PC-9 (cell line): ENCODE results near the gene SOX13. TPM values are rescaled to one million over a fixed set of nuclear protein-coding genes. Genes with fewer than 3 reads are reported as not detected.

Source experiments
- BruUV-seq: library from RNA; stranded (reverse); fragments of 400-500 nt; replicated peaks from 2 replicates; lab custom pipeline; 2021; lab: Mats Ljungman, UMichigan
- CTCF ChIA-PET: fragments of 300-600 bp; sonication (Branson Sonifier 250); formaldehyde crosslinking; loops from one replicate; lab custom pipeline; 2022; ENCODE audit warnings: antibody characterized with exemption; lab: Charles Lee
- POLR2A ChIA-PET: fragments of 300-600 bp; sonication (Branson Sonifier 250); formaldehyde crosslinking; loops from one replicate; lab custom pipeline; 2022; ENCODE audit warnings: antibody characterized with exemption; ENCODE audit not compliant: unreplicated experiment; lab: Charles Lee
- DNase-seq, 2 experiments: peaks; one replicate each; pipeline versions ENCODE4 v3.0.0 to v3.0.0-alpha.2; 2015 to 2022; ENCODE audit warnings: mixed read lengths in 1 of 2
- H2AFZ ChIP-seq: fragments of 200-600 bp; sonication (generic); 2 replicates; pipeline ENCODE4 v1.8.1; 2017; ENCODE audit warnings: antibody characterized with exemption
- H3F3A ChIP-seq: fragments of 200-600 bp; sonication (generic); 2 replicates; pipeline ENCODE4 v1.8.1; 2017; ENCODE audit warnings: antibody characterized with exemption, mild to moderate bottlenecking, low read depth; ENCODE audit not compliant: insufficient read depth
- H3K27ac ChIP-seq: fragments of 200-600 bp; sonication (generic); 2 replicates; pipeline ENCODE4 v1.6.1; 2016; ENCODE audit warnings: mixed run types
- H3K27me3 ChIP-seq: fragments of 200-600 bp; sonication (generic); 2 replicates; pipeline ENCODE4 v1.6.1; 2016; ENCODE audit warnings: low read depth, mixed run types; ENCODE audit not compliant: insufficient read depth
- H3K36me3 ChIP-seq: fragments of 200-600 bp; sonication (generic); 2 replicates; pipeline ENCODE4 v1.6.1; 2016; ENCODE audit warnings: low read depth, mixed run types
- H3K4me1 ChIP-seq: fragments of 200-600 bp; sonication (generic); replicated peaks from 2 replicates; pipeline ENCODE4 v1.6.1; 2016; ENCODE audit warnings: mixed run types; ENCODE audit not compliant: insufficient read depth
- H3K4me2 ChIP-seq: fragments of 200-600 bp; sonication (generic); 2 replicates; pipeline ENCODE4 v1.6.1; 2017; ENCODE audit warnings: mixed run types
- H3K4me3 ChIP-seq: fragments of 200-600 bp; sonication (generic); 2 replicates; pipeline ENCODE4 v1.6.1; 2016; ENCODE audit warnings: mixed run types
- H3K79me2 ChIP-seq: fragments of 200-600 bp; sonication (generic); 2 replicates; pipeline ENCODE4 v1.6.1; 2017; ENCODE audit warnings: low read depth, mixed run types
- H3K9me2 ChIP-seq: fragments of 200-600 bp; sonication (generic); 2 replicates; pipeline ENCODE4 v1.8.1; 2017; ENCODE audit warnings: mild to moderate bottlenecking; ENCODE audit not compliant: insufficient read depth
- H3K9me3 ChIP-seq: fragments of 200-600 bp; sonication (generic); 2 replicates; pipeline ENCODE4 v1.8.1; 2016; ENCODE audit warnings: low read depth; ENCODE audit not compliant: insufficient read depth
- H4K20me1 ChIP-seq: fragments of 200-600 bp; sonication (generic); 2 replicates; pipeline ENCODE4 v1.8.1; 2017; ENCODE audit not compliant: insufficient read depth
- EZH2 ChIP-seq: fragments of 200-600 bp; sonication (generic); IDR thresholded peaks from 2 replicates; pipeline ENCODE4 v1.8.0; 2017; ENCODE audit warnings: antibody characterized with exemption, low read depth
- intact Hi-C: fragments of 100-400 bp; cut with micrococcal nuclease; formaldehyde crosslinking; loops from one replicate; pipeline ENCODE4 v1.10.0; 2022; ENCODE audit not compliant: unreplicated experiment
- total RNA-seq: library from RNA; stranded (reverse); gene quantifications from 2 replicates; pipeline ENCODE4 v1.2.3, GENCODE V29; 2021
- TF ChIP-seq, protein P1 (sequence below): fragments of 200-600 bp; sonication (generic); conservative IDR thresholded peaks from 2 replicates; pipeline ENCODE4 v1.6.1; 2017; ENCODE audit warnings: mixed run types, antibody characterized with exemption, mild to moderate bottlenecking, moderate library complexity

SOX13 gene
- total RNA-seq, 1 experiment from 2014 or later = 89.9 TPM

DNA sequence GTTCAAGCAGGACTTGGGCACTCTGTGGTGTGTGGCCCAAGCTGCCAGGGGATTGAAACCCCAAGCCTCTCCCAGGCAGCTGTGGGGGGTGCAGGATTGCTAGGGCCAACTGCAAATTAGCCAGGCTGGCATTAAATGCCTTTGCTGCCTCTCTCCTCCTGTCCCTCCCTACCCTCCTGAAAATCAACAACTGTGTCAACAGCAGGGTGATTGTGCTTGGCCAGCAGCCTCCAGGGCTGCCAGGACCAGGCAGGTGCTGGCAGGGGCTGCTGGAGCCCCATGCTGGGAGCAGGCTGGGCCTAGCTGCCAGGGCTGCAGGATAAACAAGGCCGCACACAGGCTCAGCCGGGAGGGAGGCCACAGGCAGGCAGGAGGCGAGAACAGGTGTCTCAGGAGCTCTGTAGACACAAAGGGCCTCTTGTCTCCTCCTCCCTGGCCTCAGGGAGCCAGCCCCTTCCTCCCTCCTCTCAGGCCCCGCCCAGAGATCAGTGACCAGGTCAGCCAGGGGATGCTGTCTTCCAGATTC lies 11.4 kb downstream of the SOX13 start:
- Histone ChIP-seq H3K27ac (peak overlapping the region; percentile 65), H3F3A (peaks cover 39% of the 10 kb centered on the region), H3K9me2 (no peaks in the 10 kb centered on the region), H3K4me1 (peaks cover 56% of the 10 kb centered on the region), H3K9me3 (no peaks in the 10 kb centered on the region), H3K4me3 (no peak overlapping the region), H2AFZ (no peak overlapping the region), H4K20me1 (peaks cover 35% of the 10 kb centered on the region), H3K27me3 (no peaks in the 10 kb centered on the region), H3K36me3 (peaks cover 5% of the 10 kb centered on the region; the same call in 1 of the 2 replicates), H3K79me2 (peaks cover 100% of the 10 kb centered on the region), H3K4me2 (peak overlapping the region; percentile 77)
- BruUV-seq = no TSS peak
- peak; percentile 70 to 75 for DNase-seq
- CTCF ChIA-PET = no interaction called here
- intact Hi-C loops = no loop called here
- TF ChIP-seq EZH2 = no peak
- TF ChIP-seq, protein P1, sequence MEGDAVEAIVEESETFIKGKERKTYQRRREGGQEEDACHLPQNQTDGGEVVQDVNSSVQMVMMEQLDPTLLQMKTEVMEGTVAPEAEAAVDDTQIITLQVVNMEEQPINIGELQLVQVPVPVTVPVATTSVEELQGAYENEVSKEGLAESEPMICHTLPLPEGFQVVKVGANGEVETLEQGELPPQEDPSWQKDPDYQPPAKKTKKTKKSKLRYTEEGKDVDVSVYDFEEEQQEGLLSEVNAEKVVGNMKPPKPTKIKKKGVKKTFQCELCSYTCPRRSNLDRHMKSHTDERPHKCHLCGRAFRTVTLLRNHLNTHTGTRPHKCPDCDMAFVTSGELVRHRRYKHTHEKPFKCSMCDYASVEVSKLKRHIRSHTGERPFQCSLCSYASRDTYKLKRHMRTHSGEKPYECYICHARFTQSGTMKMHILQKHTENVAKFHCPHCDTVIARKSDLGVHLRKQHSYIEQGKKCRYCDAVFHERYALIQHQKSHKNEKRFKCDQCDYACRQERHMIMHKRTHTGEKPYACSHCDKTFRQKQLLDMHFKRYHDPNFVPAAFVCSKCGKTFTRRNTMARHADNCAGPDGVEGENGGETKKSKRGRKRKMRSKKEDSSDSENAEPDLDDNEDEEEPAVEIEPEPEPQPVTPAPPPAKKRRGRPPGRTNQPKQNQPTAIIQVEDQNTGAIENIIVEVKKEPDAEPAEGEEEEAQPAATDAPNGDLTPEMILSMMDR = no peak
- POLR2A ChIA-PET = interaction anchor here (0.6 kb wide), 1 partner anchor 12 kb away, joined by 3 read pairs; no protein-coding TSS in a partner anchor

DNA sequence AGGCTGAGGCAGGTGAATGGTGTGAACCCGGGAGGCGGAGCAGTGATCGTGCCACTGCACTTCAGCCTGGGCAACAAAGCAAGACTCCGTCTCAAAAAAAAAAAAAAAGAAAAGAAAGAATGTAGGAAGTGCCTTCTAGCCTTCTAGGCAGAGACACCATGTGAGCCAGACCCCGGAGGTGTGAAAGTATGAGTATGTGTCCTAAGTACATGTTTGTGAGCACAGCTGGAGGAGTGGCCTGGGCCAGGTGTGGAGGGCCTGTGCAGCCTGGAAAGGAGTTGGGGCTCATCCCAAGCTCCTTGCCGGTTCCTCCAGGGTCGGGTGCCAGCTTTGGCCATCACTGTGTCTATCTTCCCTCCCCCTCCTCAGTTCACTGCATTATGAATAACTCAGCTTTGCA lies 13.0 kb downstream of the SOX13 start:
- peaks cover 5% of the 10 kb centered on the region; the same call in 1 of the 2 replicates for H3K36me3 ChIP-seq
- H3K9me2 ChIP-seq = no peaks in the 10 kb centered on the region
- intact Hi-C loops = no loop called here
- H3K9me3 ChIP-seq = no peaks in the 10 kb centered on the region
- DNase-seq = no peak
- TF ChIP-seq, protein P1 = no peak
- TF ChIP-seq EZH2 = no peak
- ChIA-PET POLR2A (no interaction called here), CTCF (no interaction called here)
- H3K79me2 ChIP-seq = peaks cover 100% of the 10 kb centered on the region
- H3K4me2 ChIP-seq = no peak overlapping the region
- H4K20me1 ChIP-seq = peaks cover 36% of the 10 kb centered on the region
- H3K27me3 ChIP-seq = no peaks in the 10 kb centered on the region
- H3K4me3 ChIP-seq = no peak overlapping the region
- BruUV-seq = no TSS peak
- no peak overlapping the region for H3K27ac ChIP-seq
- no peak overlapping the region for H2AFZ ChIP-seq
- H3K4me1 ChIP-seq = peaks cover 42% of the 10 kb centered on the region
- H3F3A ChIP-seq = peaks cover 34% of the 10 kb centered on the region; the same call in 1 of the 2 replicates

DNA sequence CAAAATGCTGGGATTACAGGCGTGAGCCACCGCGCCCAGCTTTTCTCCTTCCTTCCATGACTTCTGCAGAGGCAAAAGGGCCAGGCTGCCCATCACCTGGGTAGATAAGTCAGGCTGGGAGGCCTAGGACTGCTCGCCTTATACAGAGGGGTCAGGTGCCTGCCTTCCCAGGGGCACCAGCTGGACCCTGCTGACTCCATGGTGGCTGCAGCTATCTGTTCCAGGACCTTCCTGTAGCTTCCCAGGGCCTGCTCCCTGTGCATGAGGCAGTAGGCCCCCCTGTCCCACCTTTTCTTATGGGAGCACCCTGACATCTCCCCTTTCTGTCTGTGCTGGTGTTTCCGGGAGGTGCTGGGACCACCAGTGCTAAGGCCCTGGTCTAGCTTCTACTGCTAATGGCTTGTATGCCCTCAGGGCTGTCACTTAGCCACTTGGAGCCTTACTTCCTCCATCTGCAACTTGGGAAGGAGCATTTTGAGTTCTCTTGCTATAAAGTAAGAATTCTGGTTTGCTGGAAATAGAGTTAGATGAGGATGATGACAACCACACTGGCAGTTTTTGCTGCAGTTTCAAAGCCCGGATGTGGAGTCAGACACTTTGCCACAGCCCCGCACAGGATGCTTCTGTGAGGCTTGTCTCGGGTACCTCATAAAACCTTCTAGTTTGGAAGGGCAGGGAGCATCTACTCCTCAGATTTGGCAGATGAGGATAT lies 14.4 kb downstream of the SOX13 start:
- TF ChIP-seq EZH2 = no peak
- TF ChIP-seq, protein P1 = no peak
- Histone ChIP-seq H3F3A (peaks cover 36% of the 10 kb centered on the region; the same call in 1 of the 2 replicates), H3K9me3 (no peaks in the 10 kb centered on the region), H3K36me3 (peaks cover 5% of the 10 kb centered on the region; the same call in 1 of the 2 replicates), H4K20me1 (peaks cover 42% of the 10 kb centered on the region), H3K9me2 (no peaks in the 10 kb centered on the region), H3K79me2 (peaks cover 100% of the 10 kb centered on the region), H3K27ac (no peak overlapping the region), H3K4me2 (no peak overlapping the region), H3K4me1 (peaks cover 27% of the 10 kb centered on the region), H3K4me3 (no peak overlapping the region), H3K27me3 (no peaks in the 10 kb centered on the region), H2AFZ (no peak overlapping the region)
- intact Hi-C loops = no loop called here
- POLR2A ChIA-PET = no interaction called here
- no TSS peak for BruUV-seq
- CTCF ChIA-PET = no interaction called here
- no peak for DNase-seq
